Measurements from ENCODE around the gene MECR.
A peak's percentile ranks its signal among the peaks of the same experiment; 100 is the strongest.
"Not testable (repeated sequence)": the region's sequence is repeated elsewhere in the genome, so short reads cannot be mapped to it uniquely, and the experiment has no call there.

MECR gene

GRCh38 chr1:29166291-29166878, 64.3 kb downstream of the MECR start:
- DNase-seq = no peak

- DNase-seq = no peak
Observed at GRCh38 chr1:29164588-29164987, 66.1 kb downstream of the MECR start.

GRCh38 chr1:29162476-29163138, 68.1 kb downstream of the MECR start:
- no peak for DNase-seq

DNA sequence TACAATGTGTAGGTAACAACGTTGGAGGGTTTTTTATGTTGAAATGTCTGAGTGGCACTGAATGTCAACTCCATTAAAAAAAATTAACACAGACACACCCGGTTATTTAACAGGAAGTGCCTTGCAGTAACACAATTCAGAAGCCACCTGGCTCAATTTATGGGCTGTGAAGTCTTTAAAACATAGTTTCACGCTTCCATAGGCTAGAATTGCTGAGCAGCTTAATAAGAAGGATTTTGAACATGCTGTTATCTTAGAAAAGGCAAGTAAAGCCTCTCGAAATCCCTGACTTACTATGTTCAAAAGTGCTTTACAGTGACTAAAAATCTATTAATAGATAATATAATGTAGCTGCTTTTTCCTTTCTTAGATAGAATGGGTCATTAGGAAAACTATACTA, 68.7 kb downstream of the MECR start:
- DNase-seq = no peak

DNA sequence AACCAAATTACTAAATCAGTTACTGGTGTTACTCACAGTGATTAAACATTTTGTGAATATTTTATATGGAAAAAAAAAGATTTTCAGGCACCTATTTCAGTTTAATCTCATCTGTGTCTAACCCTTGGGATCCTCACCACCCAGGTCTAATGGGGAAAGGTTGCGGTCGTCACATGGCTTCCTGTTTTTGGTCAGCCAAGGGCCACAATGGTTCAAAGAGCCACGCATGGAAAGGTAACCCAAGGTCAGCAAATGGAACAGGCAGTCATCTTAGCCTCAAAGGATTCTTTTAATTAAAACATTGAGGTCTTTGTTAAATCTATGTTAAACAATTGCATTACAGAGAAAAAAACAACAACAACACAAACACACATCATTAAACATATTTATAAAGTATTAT, 71.0 kb downstream of the MECR start:
- DNase-seq = no peak

DNA sequence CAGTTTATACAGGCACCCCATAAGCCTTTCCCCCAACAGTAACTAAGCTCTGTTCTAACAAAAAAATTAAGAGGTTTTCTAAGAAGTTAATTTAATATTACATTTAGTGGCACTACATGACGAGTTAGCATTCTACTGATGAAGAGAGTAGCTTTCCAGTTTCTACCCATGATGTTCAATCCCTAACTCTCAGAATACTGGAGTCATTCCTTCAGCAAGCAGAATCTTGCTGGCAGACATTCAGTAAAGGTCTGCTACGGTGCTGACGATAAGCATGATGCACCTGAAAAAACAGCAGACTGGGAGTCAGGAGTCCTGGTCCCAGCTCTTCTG, 73.5 kb downstream of the MECR start:
- DNase-seq = no peak

DNA sequence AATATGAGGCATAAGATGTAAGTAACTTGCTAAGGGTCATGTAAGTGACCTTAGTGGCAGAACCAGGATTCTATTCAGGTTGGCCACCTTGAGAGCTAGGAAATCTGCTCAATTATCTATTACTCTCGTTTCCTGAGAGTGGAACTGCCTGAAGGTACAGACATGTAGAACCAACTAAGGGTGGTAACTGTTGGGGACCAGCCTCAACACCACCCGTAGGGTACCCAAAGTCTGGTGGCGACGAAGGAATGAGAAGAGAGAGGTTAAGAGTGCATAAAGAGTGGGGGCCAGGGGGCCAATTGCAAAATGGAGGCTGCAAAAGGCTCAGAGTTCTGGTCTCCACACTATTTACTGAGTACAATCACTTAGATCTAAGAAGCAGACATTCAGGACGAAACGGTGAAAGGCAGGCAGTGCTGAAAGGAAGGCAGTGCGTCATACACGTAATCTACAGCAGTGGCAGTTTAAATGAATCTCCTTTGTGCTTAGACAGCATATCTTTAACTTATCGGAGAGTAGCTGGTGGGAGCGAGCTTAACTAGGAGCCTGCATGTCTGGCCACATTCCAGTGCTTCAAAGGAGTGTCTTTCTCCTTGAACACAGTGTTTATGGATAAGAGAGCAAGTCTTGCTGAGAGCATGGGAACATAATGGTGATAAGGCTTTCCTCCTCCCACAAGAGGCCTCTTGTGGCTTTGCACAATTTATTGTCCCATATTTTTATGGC, 74.0 kb downstream of the MECR start:
- no peak for DNase-seq

DNA sequence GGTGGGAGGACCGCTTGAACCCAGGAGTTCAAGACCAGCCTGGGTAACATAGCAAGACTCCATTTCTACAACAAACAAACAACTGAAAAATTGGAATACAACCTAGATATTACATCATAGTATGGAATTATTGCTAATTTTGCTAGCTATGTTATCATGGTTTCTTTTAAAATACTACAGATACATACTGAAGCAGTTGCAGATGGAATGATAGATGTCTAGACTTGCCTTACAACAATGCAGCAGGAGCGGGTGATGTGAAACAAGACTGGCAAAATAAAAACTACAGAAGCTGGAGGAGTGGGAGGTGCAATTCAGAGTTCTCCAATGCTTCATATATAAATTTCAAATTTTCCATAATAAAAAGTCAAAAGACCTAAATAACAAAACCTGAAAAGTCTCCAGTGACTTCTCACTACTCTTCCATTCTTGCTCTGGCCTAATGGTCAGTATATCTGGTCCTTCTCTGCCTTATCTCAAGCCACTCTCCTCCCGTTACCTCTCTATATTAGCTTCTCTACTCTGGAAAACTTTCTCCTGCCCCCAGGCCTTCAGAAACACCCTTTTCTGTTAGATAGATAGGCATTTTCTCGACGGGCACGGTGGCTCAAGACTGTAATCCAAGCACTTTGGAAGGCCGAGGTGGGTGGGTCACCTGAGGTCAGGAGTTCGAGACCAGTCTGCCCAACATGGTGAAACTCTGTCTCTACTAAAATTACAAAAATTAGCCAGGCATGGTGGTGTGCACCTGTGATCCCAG, 78.5 kb downstream of the MECR start:
- DNase-seq = no peak

DNA sequence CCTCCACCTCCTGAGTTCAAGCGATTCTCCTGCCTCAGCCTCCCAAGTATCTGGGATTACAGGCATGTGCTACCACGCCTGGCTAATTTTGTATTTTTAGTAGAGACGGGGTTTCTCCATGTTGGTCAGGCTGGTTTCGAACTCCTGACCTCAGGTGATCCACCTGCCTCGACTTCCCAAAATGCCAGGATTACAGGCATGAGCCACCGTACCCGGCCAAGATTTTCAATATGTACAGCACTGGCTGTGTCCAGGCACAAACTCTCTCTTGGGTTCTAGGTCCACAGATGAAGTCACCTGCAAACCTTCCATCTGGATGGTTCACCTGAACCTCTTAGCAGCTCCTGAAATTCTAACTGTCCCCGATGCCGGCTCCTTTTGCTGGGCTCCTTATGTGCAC, 80.4 kb downstream of the MECR start:
- DNase-seq = not testable (repeated sequence)

GRCh38 chr1:29148656-29149491, 81.9 kb downstream of the MECR start:
- DNase-seq = no peak

- DNase-seq = peak; percentile 75
Observed at GRCh38 chr1:29145739-29146437, 84.8 kb downstream of the MECR start.

DNA sequence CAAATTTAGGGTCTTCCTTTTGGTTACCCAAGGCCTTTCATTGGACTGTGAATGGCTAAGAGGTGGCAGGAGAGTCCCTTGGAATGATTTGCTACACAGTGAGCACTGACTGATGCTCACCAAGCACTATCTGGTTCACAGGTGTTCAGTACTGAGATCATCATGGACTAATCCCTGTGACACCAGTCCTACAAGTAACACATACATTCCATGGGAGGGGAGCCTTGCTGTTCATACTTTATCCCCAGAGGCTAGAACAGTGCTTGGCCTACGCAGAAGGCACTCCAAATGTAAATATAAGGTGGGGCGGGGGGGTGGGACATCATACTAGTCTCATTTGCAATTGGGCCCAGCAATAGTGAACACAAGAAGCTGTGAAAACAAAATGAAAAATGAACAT, 86.6 kb downstream of the MECR start:
- no peak for DNase-seq

DNA sequence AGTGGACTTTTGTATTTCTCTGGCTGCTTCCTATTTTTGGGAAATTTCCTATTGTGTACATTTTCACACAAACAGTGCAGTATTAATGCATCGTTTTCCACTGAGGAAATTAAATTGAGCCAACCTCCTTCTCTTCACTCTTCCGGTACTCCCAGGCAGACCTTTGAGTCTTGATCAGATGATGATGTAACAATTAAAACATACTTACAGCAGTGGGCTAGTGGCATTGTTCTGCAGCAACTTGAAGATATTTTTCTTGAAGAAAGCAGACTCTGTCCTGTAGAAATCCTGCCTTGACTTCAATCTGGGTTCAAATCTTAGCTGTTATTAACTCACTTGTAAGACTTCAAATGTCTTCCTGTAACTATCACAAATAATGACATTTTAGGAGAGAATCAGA, 88.0 kb downstream of the MECR start:
- DNase-seq = no peak

All from fibroblast of skin of back (primary cell).